ENCODE measurements around the gene NKPD1.
A peak's percentile ranks its signal among the peaks of the same experiment; 100 is the strongest.

The NKPD1 gene

DNA sequence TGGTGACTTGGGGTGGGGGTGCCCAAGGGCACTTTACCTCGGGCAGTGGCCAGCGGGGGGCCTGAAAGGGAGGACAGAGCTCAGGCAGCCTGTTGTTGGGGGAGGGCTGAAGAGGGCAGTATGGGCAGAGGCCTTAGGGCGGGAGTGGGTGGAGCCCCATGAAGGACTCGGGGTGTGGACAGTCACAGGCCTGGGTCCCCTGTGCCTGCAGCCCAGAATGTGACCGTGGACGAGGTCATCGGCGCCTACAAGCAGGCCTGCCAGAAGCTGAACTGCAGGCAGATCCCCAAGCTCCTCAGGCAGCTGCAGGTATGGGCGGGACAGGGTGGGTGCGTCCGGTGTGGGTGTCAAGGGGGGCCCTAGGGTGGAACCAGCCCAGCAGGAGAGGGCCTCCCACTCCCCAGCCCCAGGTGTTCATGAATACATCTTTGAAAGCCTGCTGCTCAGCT is 22.5 kb downstream of the NKPD1 start:
- no peak for DNase-seq (ENCODE audit: low spot score)
- CTCF ChIA-PET: no interaction called here
- H3K27ac ChIP-seq: peak overlapping the region; percentile 65
- POLR2A ChIA-PET (ENCODE audit: low non-redundant PET): no interaction called here
- TF ChIP-seq, protein P1, sequence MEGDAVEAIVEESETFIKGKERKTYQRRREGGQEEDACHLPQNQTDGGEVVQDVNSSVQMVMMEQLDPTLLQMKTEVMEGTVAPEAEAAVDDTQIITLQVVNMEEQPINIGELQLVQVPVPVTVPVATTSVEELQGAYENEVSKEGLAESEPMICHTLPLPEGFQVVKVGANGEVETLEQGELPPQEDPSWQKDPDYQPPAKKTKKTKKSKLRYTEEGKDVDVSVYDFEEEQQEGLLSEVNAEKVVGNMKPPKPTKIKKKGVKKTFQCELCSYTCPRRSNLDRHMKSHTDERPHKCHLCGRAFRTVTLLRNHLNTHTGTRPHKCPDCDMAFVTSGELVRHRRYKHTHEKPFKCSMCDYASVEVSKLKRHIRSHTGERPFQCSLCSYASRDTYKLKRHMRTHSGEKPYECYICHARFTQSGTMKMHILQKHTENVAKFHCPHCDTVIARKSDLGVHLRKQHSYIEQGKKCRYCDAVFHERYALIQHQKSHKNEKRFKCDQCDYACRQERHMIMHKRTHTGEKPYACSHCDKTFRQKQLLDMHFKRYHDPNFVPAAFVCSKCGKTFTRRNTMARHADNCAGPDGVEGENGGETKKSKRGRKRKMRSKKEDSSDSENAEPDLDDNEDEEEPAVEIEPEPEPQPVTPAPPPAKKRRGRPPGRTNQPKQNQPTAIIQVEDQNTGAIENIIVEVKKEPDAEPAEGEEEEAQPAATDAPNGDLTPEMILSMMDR (conservative IDR thresholded peaks at IDR 0.05; ENCODE audit: low read depth): no peak

DNA sequence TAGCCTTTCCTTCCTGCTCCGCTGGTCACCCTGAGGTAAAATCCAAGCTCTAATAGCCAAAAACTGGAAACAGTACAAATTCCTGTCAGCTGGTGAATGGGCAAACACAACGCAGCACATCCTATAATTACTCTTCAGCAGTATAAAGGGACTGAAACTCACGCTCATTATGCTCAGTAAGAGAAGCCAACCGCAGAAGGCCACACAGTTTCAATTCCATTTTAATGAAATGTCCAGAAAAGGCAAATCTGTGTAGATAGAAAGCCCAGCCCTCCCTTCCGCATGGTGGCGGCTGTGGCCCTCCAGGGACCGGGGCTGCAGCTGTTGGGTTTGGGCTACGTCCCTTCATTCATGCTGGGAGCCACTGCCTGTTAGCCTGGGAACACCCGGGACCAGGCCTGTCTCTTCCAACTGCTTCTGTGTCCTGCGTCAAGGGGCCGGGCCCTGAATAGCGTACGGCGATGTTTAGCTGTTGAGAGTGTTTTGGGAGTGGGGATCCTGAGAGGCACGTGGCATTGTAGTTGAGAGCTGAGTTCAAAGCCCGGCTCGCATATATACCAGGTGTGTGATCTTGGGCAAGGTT is 23.5 kb downstream of the NKPD1 start:
- ChIA-PET POLR2A (ENCODE audit: low non-redundant PET) (interaction anchor here (0.7 kb wide), 1 partner anchor 23 kb away, joined by 4 read pairs; no protein-coding TSS in a partner anchor), CTCF (no interaction called here)
- TF ChIP-seq, protein P1 (conservative IDR thresholded peaks at IDR 0.05; ENCODE audit: low read depth): no peak
- peak overlapping the region; percentile 65 for H3K27ac ChIP-seq
- DNase-seq (ENCODE audit: low spot score): no peak

DNA sequence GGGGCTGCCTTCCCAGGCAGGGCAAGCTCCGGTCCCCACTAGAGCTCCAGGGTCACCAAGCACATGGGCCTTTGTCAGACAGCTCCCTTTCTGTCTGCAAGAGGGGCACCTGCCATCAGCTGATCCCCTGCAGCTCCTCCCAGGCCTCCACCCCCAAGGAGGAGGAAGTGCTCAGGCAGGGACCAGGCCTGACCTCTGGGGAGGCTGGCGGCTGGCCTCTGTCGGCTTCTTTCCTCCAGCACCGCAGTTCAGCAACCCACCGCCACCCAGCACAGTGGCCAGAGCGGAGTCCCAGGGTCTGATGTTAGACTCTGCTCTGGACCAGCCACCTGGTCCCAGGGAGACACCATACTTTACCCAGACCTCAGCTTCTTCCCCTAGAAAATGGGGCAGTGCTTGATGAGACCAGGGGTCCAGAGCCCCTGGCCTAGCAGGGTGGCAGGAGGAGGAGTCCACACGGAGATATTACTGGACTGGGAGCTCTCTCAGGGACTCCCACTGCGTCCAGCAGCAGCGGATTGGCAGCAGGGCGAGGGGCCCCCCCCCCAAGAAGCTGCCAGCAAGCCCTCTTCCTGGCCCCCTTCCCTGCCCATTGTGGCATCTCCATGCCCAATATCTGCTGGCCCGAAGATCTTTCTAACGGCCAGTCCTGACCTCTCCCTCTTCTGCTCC is 24.1 kb downstream of the NKPD1 start:
- ChIA-PET CTCF (interaction anchor here (0.6 to 0.7 kb wide), 2 partner anchors 42 to 44 kb away, joined by 3 to 4 read pairs; no protein-coding TSS in a partner anchor), POLR2A (ENCODE audit: low non-redundant PET) (interaction anchor here (0.6 to 0.7 kb wide), 2 partner anchors 22 to 23 kb away, joined by 4 read pairs; no protein-coding TSS in a partner anchor)
- TF ChIP-seq, protein P1 (conservative IDR thresholded peaks at IDR 0.05; ENCODE audit: low read depth): no peak
- peak overlapping the region; percentile 65 for H3K27ac ChIP-seq
- no peak for DNase-seq (ENCODE audit: low spot score)

DNA sequence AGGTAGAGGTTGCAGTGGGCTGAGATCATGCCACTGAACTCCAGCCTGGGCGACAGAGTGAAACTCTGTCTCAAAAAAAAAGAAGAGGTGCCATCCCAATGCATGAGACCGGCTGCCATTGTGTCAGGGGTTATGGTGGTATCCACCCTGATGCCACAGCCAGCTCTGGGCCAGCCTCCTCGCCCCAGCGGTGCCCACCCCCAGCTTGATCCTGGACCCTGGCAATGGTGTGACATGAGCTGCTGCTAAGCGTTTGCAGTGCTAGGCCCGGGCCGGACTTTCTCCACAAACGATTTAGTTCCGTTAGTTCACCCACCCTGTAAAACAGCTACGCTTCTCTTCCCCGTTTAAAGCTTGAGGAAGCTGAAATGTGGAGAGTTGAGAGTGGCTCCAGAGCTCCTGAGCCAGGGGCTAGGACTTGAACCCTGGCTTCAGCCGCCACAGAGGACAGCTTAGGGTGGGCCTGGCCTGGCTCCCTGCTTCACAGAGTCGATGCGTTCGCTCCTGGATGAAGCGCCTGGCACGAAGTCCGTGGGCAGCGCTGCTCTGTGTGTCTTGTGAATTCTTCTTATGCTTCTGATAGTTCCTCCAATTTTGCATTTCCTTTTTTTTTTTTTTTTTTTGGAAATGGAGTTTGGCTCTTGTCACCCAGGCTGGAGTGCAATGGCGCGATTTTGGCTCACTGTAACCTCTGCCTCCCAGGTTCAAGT is 25.5 kb downstream of the NKPD1 start:
- CTCF ChIA-PET: interaction anchor here (0.6 to 1.0 kb wide), 2 partner anchors 8 to 9 kb away, joined by 3 to 4 read pairs; no protein-coding TSS in a partner anchor
- POLR2A ChIA-PET (ENCODE audit: low non-redundant PET): no interaction called here
- TF ChIP-seq, protein P1 (conservative IDR thresholded peaks at IDR 0.05; ENCODE audit: low read depth): no peak
- peak overlapping the region; percentile 19; the same call in 1 of the 2 replicates for H3K27ac ChIP-seq
- DNase-seq (ENCODE audit: low spot score): no peak

DNA sequence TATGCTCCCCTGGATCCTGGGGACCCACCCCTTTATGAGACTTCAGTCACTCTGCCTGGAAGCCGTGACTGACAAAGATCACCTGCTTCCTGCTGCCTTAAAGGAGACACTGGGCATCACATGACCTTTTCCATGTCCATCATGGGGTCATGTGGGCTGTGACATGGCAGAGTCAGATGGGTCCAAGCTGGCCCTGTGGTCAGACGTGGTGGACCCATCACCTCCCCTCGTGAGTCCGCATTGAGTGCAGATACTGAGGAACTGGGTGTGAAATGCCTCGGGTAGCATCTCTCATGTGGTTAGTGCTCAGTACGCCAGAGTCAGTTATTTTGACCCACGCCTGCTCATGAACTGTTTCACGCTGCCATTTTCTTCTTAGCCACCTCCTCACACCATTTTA is 27.1 kb downstream of the NKPD1 start:
- CTCF ChIA-PET: no interaction called here
- no peak for DNase-seq (ENCODE audit: low spot score)
- POLR2A ChIA-PET (ENCODE audit: low non-redundant PET): no interaction called here
- H3K27ac ChIP-seq: peak overlapping the region; percentile 12
- TF ChIP-seq, protein P1 (conservative IDR thresholded peaks at IDR 0.05; ENCODE audit: low read depth): no peak

DNA sequence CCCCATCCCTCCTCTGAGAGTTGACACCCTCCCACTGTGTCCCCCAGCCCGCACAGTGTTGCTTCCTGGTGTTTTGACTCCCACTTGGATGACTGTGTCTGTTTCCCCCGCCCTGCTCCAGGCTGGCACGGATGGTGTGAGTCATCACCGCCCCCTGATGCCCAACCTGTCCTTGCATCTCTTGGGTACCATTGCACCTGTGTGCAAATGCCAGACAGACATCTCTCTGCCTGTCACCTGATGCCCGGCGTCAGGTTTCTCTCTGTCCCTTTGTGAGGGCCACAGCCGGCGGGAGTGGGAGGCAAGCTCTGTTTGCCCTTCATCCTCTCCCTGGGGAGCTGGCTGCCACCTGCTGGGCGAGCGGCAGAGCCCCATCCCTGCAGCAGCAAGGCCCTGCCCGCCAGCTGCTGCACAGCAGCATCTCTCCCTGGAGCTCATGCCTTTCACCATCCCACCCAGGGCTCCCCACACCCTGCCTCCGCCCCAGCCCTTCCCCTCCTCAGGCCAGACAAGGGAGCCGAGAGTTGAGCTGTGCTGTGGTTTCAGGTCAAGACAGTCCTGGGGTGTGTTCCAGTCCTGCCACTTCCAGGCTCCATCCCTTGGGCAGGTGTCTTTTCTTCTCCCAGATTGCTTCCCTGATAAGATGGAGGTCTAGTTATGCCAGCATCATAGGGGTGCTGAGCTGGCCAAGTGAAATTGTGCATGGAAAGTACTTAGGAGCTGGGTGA is 29.7 kb downstream of the NKPD1 start:
- CTCF ChIA-PET: interaction anchor here (0.6 to 1.1 kb wide), 2 partner anchors 10 to 179 kb away, joined by 3 read pairs; no protein-coding TSS in a partner anchor
- DNase-seq (ENCODE audit: low spot score): peak; percentile 41
- TF ChIP-seq, protein P1 (conservative IDR thresholded peaks at IDR 0.05; ENCODE audit: low read depth): no peak
- peak overlapping the region; percentile 54 for H3K27ac ChIP-seq
- POLR2A ChIA-PET (ENCODE audit: low non-redundant PET): interaction anchor here (0.7 kb wide), 1 partner anchor 39 kb away, joined by 4 read pairs; the partner anchor contains the start of gene PPP1R37
